Measurements from ENCODE around the gene HECTD1.
A peak's percentile ranks its signal among the peaks of the same experiment; 100 is the strongest.
"Not testable (repeated sequence)": the region's sequence is repeated elsewhere in the genome, so short reads cannot be mapped to it uniquely, and the experiment has no call there.

Gene HECTD1

DNA sequence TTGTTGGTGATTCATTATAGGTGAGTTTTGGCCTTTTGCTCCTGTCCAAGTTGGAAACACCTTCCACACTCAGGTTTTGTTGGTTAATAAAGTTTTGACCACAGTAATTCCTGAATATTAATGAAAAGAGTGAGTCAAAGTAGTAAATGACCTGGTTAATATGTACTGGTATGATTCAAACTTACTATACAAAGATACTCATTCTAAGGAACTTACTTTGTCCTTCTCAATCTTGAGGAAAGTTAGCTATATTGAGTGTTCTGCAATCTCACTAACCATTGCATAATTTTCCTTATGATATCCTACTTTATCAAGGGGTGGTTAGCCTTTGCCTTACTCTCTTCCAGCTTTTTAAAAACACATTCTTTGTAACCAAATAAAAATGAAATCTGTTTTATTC, 20.9 kb upstream of the HECTD1 start:
- no peak for DNase-seq (ENCODE audit: low read depth in 1 of 2, low spot score in 1 of 2)

DNA sequence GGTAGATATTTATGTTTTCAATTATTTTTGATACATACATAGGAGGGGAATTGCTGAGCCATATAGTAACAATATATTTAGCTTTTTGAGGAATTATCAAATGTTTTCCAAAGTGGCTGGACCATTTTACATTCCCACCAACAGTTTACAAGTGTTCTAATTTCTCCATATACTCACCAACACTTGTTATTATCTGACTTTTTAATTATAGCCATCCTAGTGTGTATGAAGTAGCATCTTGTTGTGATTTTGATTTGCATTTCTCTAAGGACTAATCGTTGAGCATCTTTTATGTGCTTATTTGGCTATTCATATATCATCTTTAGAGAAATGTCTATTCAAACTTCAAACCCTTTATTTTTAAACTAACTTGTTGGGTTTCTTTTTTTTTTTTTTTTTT, 17.2 kb upstream of the HECTD1 start:
- no peak for DNase-seq (ENCODE audit: low read depth in 1 of 2, low spot score in 1 of 2)

GRCh38 chr14:31223331-31223730, 15.7 kb upstream of the HECTD1 start:
- DNase-seq (ENCODE audit: low read depth in 1 of 2, low spot score in 1 of 2) = no peak

DNA sequence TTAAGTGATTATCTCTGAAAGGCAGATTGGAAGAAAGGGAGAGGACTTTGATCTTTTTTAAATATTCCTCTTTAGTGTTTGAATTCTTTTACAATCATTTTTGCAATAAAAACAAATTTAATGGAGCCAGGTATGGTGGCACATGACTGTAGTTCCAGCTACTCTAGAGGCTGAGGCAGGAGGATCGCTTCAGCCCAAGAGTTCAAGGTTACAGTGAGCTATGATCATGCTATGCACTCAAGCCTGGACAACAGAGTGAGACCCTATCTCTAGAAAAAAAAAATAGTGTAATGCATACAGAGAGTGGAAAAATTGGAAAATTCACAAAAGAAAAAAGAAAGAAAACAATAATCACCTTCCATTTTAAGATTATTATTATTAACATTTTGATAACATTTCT, 15.2 kb upstream of the HECTD1 start:
- DNase-seq (ENCODE audit: low read depth in 1 of 2, low spot score in 1 of 2) = no peak

DNA sequence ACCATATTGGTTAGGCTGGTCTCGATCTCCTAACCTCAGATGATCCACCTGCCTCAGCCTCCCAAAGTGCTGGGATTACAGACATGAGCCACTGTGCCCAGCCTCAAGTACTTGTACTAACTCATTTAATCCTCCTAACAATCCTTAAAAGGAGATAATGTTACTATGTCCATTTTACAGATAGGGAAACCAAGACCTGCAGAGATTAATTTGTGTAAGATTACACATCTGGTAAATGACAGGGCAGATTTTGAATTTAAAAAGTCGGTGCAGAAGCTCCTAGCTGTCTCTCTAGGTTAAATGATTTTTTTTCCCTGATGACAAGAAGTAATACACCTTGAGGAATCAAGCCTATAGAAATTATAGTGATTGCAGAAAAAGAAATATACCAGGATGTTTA, 13.7 kb upstream of the HECTD1 start:
- DNase-seq (ENCODE audit: low read depth in 1 of 2, low spot score in 1 of 2) = no peak

GRCh38 chr14:31219169-31219568, 11.6 kb upstream of the HECTD1 start:
- no peak for DNase-seq (ENCODE audit: low read depth in 1 of 2, low spot score in 1 of 2)

GRCh38 chr14:31216359-31216758, 8.8 kb upstream of the HECTD1 start:
- DNase-seq (ENCODE audit: low read depth in 1 of 2, low spot score in 1 of 2) = no peak

- no peak for DNase-seq (ENCODE audit: low read depth in 1 of 2, low spot score in 1 of 2)
Measured at GRCh38 chr14:31212893-31213292, 5.3 kb upstream of the HECTD1 start.

- DNase-seq (ENCODE audit: low read depth in 1 of 2, low spot score in 1 of 2) = no peak
Measured at GRCh38 chr14:31209605-31210004, 2.0 kb upstream of the HECTD1 start.

- peak in 1 of 2 donors; percentile 4 for DNase-seq (ENCODE audit: low read depth in 1 of 2, low spot score in 1 of 2)
Measured at GRCh38 chr14:31208546-31209424, 1.2 kb upstream of the HECTD1 start.

DNA sequence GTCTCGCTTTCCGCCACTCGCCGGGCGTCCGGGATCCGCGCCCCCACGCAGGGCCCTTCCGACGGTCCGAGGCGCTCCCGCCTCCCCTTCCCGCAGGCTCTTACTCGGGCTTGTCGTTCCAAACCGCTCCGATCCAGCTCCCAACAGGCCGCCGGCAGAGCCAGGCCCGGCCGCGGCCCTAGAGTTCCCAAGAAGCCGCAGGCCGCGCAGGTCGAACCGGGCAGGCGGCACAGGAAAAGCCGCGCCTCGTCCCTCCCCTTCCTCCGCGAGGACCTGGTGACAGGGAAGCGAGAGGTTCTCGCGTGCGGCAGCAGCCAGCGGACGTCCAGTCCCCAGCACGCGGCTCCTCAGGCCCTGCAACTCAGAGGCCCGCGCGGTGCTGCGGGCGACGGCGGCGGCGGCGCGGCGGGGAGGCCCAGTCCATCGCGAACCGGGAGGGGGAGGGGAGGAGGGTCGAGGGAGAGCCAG, 272 bp downstream of the HECTD1 start:
- peak in 1 of 2 donors; percentile 80 for DNase-seq (ENCODE audit: low read depth in 1 of 2, low spot score in 1 of 2)

- DNase-seq (ENCODE audit: low read depth in 1 of 2, low spot score in 1 of 2) = peak; percentile 32 to 37
Measured at GRCh38 chr14:31206536-31207286, 882 bp downstream of the HECTD1 start.

DNA sequence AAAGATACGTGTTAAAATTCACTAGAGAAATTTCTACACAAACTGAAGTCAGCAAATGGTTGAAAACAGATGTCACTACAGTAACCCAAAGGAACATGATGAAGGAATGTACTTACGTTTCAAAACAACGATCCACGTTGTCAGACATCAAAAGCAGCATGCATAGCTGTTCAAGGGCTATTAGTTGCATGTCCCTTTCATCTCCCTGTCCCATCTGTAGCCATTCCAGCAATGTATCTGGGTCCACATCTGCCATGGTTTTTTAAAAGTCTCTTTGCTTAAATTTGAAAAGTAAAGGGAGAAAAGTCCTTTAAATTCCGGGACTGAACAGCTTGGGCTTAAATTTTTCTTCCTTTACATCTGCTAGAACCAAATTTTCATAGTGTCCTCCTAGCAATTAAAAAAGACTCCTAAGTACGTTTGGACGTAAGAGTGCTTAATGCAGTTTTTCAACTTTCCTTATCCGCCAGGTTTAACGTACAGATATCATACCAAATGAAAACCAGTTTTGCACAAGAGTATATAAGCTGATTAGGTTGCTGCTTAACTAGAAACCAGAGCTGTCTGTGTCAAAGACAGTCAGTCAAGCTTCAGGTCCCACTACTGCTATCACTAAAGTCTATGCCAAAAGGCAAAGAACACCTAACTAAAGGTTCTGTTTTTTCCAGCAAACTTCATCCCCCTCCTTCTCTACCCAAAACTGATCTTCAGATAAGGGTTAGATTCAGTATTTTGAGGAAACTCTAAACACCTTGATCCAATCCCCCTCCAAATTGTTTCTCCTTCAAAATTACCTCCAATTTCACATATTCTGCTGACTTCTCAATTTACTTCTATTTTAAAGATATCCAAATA, 1.7 kb downstream of the HECTD1 start:
- DNase-seq (ENCODE audit: low read depth in 1 of 2, low spot score in 1 of 2) = no peak

DNA sequence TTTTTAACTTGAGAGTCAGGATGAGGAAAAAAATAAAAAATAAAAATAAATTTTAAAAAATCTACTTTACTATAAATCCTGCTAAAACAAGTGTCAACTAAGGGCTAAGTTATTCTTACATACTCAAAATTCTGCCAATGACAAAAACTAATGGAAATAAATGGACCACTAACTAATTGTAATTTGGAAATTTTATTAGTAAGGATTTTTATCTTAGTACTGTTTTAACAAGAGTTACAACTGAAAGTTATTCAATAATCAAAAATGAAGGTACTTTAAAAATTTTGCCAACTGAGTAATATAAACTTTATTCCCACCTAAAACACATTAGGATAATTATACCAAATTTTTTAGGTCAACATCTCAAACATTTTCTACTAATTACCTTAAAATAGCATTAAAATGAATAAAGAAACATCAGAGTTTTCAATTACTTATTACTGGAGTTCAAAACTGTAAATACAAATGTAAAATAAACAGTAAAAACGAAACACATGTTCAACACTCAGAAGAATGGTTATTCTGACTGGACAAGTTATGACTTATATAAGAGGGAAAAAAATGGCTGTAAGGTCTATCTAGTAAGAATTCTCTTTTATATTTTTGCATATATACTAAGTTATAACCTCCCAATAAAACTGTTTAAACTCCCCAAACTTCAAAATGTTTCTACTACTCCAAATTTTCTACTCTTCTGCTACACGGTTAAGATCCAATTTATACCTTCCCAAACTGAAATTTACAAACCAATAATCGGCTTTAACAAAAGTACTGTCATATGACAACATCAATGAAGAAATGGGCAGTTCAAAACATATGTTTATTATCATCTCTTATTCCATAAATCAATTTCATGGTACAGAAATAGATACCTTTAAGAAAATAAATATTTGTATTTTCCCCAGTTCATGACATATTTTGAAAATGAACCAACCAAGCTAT, 2.7 kb downstream of the HECTD1 start:
- DNase-seq (ENCODE audit: low read depth in 1 of 2, low spot score in 1 of 2) = no peak

DNA sequence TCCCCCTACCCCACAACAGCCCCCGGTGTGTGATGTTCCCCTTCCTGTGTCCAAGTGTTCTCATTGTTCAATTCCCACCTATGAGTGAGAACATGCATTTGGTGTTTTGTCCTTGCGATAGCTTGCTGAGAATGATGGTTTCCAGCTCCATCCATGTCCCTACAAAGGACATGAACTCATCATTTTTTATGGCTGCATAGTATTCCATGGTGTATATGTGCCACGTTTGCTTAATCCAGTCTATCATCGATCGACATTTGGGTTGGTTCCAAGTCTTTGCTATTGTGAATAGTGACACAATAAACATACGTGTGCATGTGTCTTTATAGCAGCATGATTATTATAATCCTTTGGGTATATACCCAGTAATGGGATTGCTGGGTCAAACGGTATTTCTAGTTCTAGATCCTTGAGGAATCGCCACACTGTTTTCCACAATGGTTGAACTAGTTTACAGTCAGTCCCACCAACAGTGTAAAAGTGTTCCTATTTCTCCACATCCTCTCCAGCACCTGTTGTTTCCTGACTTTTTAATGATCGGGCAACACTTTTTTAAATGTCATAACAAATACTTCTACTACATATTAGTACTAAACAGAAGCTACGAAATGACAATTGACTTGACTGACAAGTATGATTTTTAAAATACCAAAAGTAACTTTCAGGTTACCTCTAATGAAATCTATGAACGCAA, 3.5 kb downstream of the HECTD1 start:
- DNase-seq (ENCODE audit: low read depth in 1 of 2, low spot score in 1 of 2) = not testable (repeated sequence)

- DNase-seq (ENCODE audit: low read depth in 1 of 2, low spot score in 1 of 2) = no peak
Measured at GRCh38 chr14:31203414-31203742, 4.2 kb downstream of the HECTD1 start.

- DNase-seq (ENCODE audit: low read depth in 1 of 2, low spot score in 1 of 2) = no peak
Measured at GRCh38 chr14:31201111-31201510, 6.5 kb downstream of the HECTD1 start.

GRCh38 chr14:31200702-31200990, 6.9 kb downstream of the HECTD1 start:
- DNase-seq (ENCODE audit: low read depth in 1 of 2, low spot score in 1 of 2) = no peak

DNA sequence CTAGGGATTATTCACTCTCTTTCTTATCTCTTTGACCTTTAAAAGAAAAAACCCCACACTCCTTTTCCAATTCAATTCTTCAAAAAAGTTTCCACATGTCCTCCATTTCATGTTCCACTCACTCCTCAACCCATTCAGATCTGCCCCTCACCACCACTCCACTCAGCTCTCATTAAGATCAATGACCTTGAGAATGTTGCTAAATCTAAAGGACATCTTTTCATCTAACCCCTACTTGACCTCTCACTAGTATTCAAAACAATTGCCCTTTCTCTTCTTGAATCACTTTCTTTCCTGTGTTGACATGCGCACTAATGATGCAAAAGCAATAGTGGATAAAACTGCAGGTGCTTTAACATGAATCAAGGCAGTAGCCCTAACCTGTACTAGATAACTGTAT, 9.9 kb downstream of the HECTD1 start:
- DNase-seq (ENCODE audit: low read depth in 1 of 2, low spot score in 1 of 2) = no peak
